ENCODE measurements around the gene ZNF716.
"Not testable (repeated sequence)": the region's sequence is repeated elsewhere in the genome, so short reads cannot be mapped to it uniquely, and the experiment has no call there.

The ZNF716 gene

GRCh38 chr7:57427146-57427545 lies 22.8 kb upstream of the ZNF716 start:
- DNase-seq = no peak

DNA sequence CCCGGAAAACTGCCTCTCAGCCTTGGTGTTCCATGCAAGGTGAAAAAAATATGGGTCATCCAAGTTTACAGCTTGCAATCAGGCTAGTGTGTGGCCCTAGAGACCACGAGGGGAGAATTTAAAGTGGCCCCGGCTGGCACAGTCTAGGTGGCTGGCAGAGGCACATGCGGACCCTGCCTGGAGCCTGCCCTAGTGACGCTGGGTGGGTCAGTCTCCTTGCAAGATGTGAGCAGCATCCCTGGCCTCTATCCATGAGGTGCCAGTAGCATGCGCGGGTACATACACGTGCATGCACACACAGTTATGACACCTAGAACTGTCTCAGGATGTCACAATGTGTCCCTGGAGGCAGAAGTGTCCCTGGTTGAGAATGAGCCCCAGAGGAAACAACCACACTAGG lies 22.4 kb upstream of the ZNF716 start:
- DNase-seq = no peak

GRCh38 chr7:57432583-57432982 lies 17.4 kb upstream of the ZNF716 start:
- DNase-seq = no peak

GRCh38 chr7:57437581-57437980 lies 12.4 kb upstream of the ZNF716 start:
- no peak for DNase-seq

GRCh38 chr7:57438244-57438643 lies 11.7 kb upstream of the ZNF716 start:
- no peak for DNase-seq

DNA sequence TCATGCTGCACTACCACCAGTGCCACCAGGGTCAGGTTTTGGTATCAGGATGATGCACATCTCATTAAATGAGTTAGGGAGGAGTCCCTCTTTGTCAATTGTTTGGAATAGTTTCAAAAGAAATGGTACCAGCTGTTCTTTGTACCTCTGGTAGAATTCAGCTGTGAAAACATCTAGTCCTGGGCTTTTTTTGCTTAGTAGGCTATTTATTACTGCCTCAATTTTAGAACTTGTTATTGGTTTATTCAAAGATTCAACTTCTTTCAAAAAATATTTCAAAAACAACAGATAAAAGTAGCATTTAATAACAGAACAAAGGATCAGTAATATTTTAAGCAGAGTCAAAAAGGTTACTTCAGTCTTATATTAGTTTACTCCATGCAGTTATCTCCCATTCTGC lies 6.4 kb upstream of the ZNF716 start:
- no peak for DNase-seq

DNA sequence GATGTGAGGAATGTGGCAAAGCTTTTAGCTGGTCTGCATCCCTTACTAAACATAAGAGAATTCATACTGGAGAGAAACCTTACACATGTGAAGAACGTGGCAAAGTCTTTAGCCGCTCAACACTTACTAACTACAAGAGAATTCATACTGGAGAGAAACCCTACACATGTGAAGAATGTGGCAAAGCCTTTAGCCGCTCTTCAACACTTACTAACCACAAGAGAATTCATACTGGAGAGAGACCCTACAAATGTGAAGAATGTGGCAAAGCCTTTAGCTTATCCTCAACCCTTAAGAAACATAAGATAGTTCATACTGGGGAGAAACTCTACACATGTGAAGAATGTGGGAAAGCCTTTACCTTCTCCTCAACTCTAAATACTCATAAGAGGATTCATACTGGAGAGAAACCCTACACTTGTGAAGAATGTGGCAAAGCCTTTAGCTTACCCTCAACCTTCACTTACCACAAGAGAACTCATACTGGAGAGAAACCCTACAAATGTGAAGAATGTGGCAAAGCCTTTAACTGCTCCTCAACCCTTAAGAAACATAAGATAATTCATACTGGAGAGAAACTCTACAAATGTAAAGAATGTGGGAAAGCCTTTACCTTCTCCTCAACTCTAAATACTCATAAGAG lies 19.3 kb downstream of the ZNF716 start:
- not testable (repeated sequence) for DNase-seq

DNA sequence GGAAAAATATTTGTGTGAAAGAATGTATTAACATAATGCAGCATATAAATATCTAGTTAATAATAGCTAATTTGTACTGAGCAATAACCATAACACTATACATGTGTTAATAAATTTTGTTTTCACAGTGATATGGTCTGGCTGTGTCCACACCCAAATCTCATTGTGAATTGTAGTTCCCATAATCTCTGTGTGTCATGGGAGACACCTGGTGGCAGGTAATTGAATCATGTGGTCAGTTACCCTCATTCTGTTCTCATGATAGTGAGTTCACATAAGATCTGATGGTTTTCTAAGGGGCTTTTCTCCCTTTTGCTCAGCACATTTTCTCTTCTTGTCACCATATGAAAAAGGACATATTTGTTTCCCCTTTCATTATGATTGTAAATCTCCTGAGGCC lies 30.3 kb downstream of the ZNF716 start:
- not testable (repeated sequence) for DNase-seq

- DNase-seq = not testable (repeated sequence)
These were observed 35.0 kb downstream of the ZNF716 start for GRCh38 chr7:57485022-57485421.

- DNase-seq = no peak
These were observed 38.0 kb downstream of the ZNF716 start for GRCh38 chr7:57487957-57488356.

GRCh38 chr7:57495111-57495510 lies 45.1 kb downstream of the ZNF716 start:
- not testable (repeated sequence) for DNase-seq

- DNase-seq = no peak
These were observed 46.4 kb downstream of the ZNF716 start for GRCh38 chr7:57496395-57496794.

DNA sequence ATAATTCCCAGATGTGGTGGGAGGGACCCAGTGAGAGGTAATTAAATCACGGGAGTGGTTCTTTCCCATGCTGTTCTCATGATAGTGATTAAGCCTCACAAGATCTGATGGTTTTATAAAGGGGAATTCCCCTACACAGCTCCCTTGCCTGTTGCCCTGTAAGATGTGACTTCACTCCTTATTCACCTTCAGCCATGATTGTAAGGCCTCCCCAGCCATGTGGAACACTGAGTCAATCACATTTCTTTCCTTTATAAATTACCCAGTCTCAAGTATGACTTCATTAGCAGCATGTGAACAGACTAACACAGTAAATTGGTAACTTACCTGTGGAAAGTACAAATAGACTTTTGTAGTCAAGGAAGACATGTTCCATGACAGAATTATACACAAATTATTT lies 55.2 kb downstream of the ZNF716 start:
- DNase-seq = no peak

Measured in NCI-H2171 treated with DMSO at 0.1 percent for 48 hours (cell line).